PC-9 (cell line): Measurements from ENCODE around the gene GAB2. TPM values are rescaled to one million over a fixed set of nuclear protein-coding genes. Genes with fewer than 3 reads are reported as not detected.

ENCODE experiments used
- BruUV-seq: library from RNA; stranded (reverse); fragments of 400-500 nt; replicated peaks from 2 replicates; lab custom pipeline; 2021; lab: Mats Ljungman, UMichigan
- CTCF ChIA-PET: fragments of 300-600 bp; sonication (Branson Sonifier 250); formaldehyde crosslinking; loops from one replicate; lab custom pipeline; 2022; ENCODE audit warnings: antibody characterized with exemption; lab: Charles Lee
- POLR2A ChIA-PET: fragments of 300-600 bp; sonication (Branson Sonifier 250); formaldehyde crosslinking; loops from one replicate; lab custom pipeline; 2022; ENCODE audit warnings: antibody characterized with exemption; ENCODE audit not compliant: unreplicated experiment; lab: Charles Lee
- DNase-seq, 2 experiments: peaks; one replicate each; pipeline versions ENCODE4 v3.0.0 to v3.0.0-alpha.2; 2015 to 2022; ENCODE audit warnings: mixed read lengths in 1 of 2
- H2AFZ ChIP-seq: fragments of 200-600 bp; sonication (generic); 2 replicates; pipeline ENCODE4 v1.8.1; 2017; ENCODE audit warnings: antibody characterized with exemption
- H3F3A ChIP-seq: fragments of 200-600 bp; sonication (generic); 2 replicates; pipeline ENCODE4 v1.8.1; 2017; ENCODE audit warnings: antibody characterized with exemption, mild to moderate bottlenecking, low read depth; ENCODE audit not compliant: insufficient read depth
- H3K27ac ChIP-seq: fragments of 200-600 bp; sonication (generic); 2 replicates; pipeline ENCODE4 v1.6.1; 2016; ENCODE audit warnings: mixed run types
- H3K27me3 ChIP-seq: fragments of 200-600 bp; sonication (generic); 2 replicates; pipeline ENCODE4 v1.6.1; 2016; ENCODE audit warnings: low read depth, mixed run types; ENCODE audit not compliant: insufficient read depth
- H3K36me3 ChIP-seq: fragments of 200-600 bp; sonication (generic); 2 replicates; pipeline ENCODE4 v1.6.1; 2016; ENCODE audit warnings: low read depth, mixed run types
- H3K4me1 ChIP-seq: fragments of 200-600 bp; sonication (generic); replicated peaks from 2 replicates; pipeline ENCODE4 v1.6.1; 2016; ENCODE audit warnings: mixed run types; ENCODE audit not compliant: insufficient read depth
- H3K4me2 ChIP-seq: fragments of 200-600 bp; sonication (generic); 2 replicates; pipeline ENCODE4 v1.6.1; 2017; ENCODE audit warnings: mixed run types
- H3K4me3 ChIP-seq: fragments of 200-600 bp; sonication (generic); 2 replicates; pipeline ENCODE4 v1.6.1; 2016; ENCODE audit warnings: mixed run types
- H3K79me2 ChIP-seq: fragments of 200-600 bp; sonication (generic); 2 replicates; pipeline ENCODE4 v1.6.1; 2017; ENCODE audit warnings: low read depth, mixed run types
- H3K9me2 ChIP-seq: fragments of 200-600 bp; sonication (generic); 2 replicates; pipeline ENCODE4 v1.8.1; 2017; ENCODE audit warnings: mild to moderate bottlenecking; ENCODE audit not compliant: insufficient read depth
- H3K9me3 ChIP-seq: fragments of 200-600 bp; sonication (generic); 2 replicates; pipeline ENCODE4 v1.8.1; 2016; ENCODE audit warnings: low read depth; ENCODE audit not compliant: insufficient read depth
- H4K20me1 ChIP-seq: fragments of 200-600 bp; sonication (generic); 2 replicates; pipeline ENCODE4 v1.8.1; 2017; ENCODE audit not compliant: insufficient read depth
- CTCF ChIP-seq: fragments of 200-600 bp; sonication (generic); conservative IDR thresholded peaks from 2 replicates; pipeline ENCODE4 v1.6.1; 2017; ENCODE audit warnings: mixed run types, antibody characterized with exemption, mild to moderate bottlenecking, moderate library complexity
- EZH2 ChIP-seq: fragments of 200-600 bp; sonication (generic); IDR thresholded peaks from 2 replicates; pipeline ENCODE4 v1.8.0; 2017; ENCODE audit warnings: antibody characterized with exemption, low read depth
- intact Hi-C: fragments of 100-400 bp; cut with micrococcal nuclease; formaldehyde crosslinking; loops from one replicate; pipeline ENCODE4 v1.10.0; 2022; ENCODE audit not compliant: unreplicated experiment
- total RNA-seq: library from RNA; stranded (reverse); gene quantifications from 2 replicates; pipeline ENCODE4 v1.2.3, GENCODE V29; 2021

The GAB2 gene
- total RNA-seq, 1 experiment from 2014 or later, result 17.5 TPM

GRCh38 chr11:78338702-78339101, 78.9 kb downstream of the GAB2 start:
- no peak for TF ChIP-seq EZH2
- no peak for TF ChIP-seq CTCF

GRCh38 chr11:78338138-78338537, 79.5 kb downstream of the GAB2 start:
- H3F3A ChIP-seq, result no peaks in the 10 kb centered on the region
- TF ChIP-seq CTCF (no peak), EZH2 (no peak)
- H3K4me3 ChIP-seq, result no peak overlapping the region
- H3K36me3 ChIP-seq, result no peaks in the 10 kb centered on the region
- H4K20me1 ChIP-seq, result no peaks in the 10 kb centered on the region
- intact Hi-C loops, result no loop called here
- H3K9me3 ChIP-seq, result no peaks in the 10 kb centered on the region
- no peaks in the 10 kb centered on the region for H3K27me3 ChIP-seq
- H3K4me1 ChIP-seq, result no peaks in the 10 kb centered on the region
- H3K79me2 ChIP-seq, result no peaks in the 10 kb centered on the region
- CTCF ChIA-PET, result no interaction called here
- POLR2A ChIA-PET, result no interaction called here
- no peak overlapping the region for H2AFZ ChIP-seq
- no TSS peak for BruUV-seq
- no peak overlapping the region for H3K27ac ChIP-seq
- no peak overlapping the region for H3K4me2 ChIP-seq
- no peaks in the 10 kb centered on the region; the same call in 1 of the 2 replicates for H3K9me2 ChIP-seq
- DNase-seq, result no peak

More at GRCh38 chr11:78338702-78339101, 78.9 kb downstream of the GAB2 start:
- no peak overlapping the region for H3K4me3 ChIP-seq
- intact Hi-C loops, result no loop called here
- H3K4me2 ChIP-seq, result no peak overlapping the region
- no peaks in the 10 kb centered on the region for H3F3A ChIP-seq
- H3K9me2 ChIP-seq, result no peaks in the 10 kb centered on the region; the same call in 1 of the 2 replicates
- H2AFZ ChIP-seq, result no peak overlapping the region
- no peak for DNase-seq
- ChIA-PET CTCF (no interaction called here), POLR2A (no interaction called here)
- no peaks in the 10 kb centered on the region for H3K36me3 ChIP-seq
- no TSS peak for BruUV-seq
- no peaks in the 10 kb centered on the region for H3K79me2 ChIP-seq
- no peaks in the 10 kb centered on the region for H3K9me3 ChIP-seq
- H3K4me1 ChIP-seq, result no peaks in the 10 kb centered on the region
- H3K27ac ChIP-seq, result no peak overlapping the region
- no peaks in the 10 kb centered on the region for H3K27me3 ChIP-seq
- no peaks in the 10 kb centered on the region for H4K20me1 ChIP-seq

GRCh38 chr11:78337554-78337924, 80.1 kb downstream of the GAB2 start:
- Histone ChIP-seq H3K27me3 (no peaks in the 10 kb centered on the region), H2AFZ (no peak overlapping the region), H3K36me3 (no peaks in the 10 kb centered on the region), H3K4me2 (no peak overlapping the region), H3K4me3 (no peak overlapping the region), H3K27ac (no peak overlapping the region), H3K9me3 (no peaks in the 10 kb centered on the region), H4K20me1 (no peaks in the 10 kb centered on the region), H3K9me2 (no peaks in the 10 kb centered on the region; the same call in 1 of the 2 replicates), H3K4me1 (no peaks in the 10 kb centered on the region), H3F3A (no peaks in the 10 kb centered on the region), H3K79me2 (no peaks in the 10 kb centered on the region)
- DNase-seq, result no peak
- BruUV-seq, result no TSS peak
- POLR2A ChIA-PET, result no interaction called here
- CTCF ChIA-PET, result no interaction called here
- TF ChIP-seq EZH2, result no peak
- no peak for TF ChIP-seq CTCF
- intact Hi-C loops, result no loop called here
